ENCODE measurements around the gene APOBEC3A.
"Not testable (repeated sequence)": the region's sequence is repeated elsewhere in the genome, so short reads cannot be mapped to it uniquely, and the experiment has no call there.

The APOBEC3A gene

GRCh38 chr22:38981992-38982927 is 24.9 kb downstream of the APOBEC3A start, which contains the start of gene APOBEC3B:
Gene APOBEC3B (plus strand): TSS chr22:38982347. CDS start chr22:38982454, 107 bp downstream.
- peak; percentile 100 for FAIRE-seq

- FAIRE-seq: no peak
Observed at GRCh38 chr22:38984224-38984623, 26.8 kb downstream of the APOBEC3A start.

- FAIRE-seq: not testable (repeated sequence)
Observed at GRCh38 chr22:38984784-38985757, 27.7 kb downstream of the APOBEC3A start.

- FAIRE-seq: no peak
Observed at GRCh38 chr22:38986629-38987028, 29.2 kb downstream of the APOBEC3A start.

- FAIRE-seq: no peak
Observed at GRCh38 chr22:38987171-38987895, 29.9 kb downstream of the APOBEC3A start.

GRCh38 chr22:38989466-38989865 is 32.1 kb downstream of the APOBEC3A start:
- no peak for FAIRE-seq

- not testable (repeated sequence) for FAIRE-seq
Observed at GRCh38 chr22:38992871-38993371, 35.5 kb downstream of the APOBEC3A start.

GRCh38 chr22:38996105-38996504 is 38.7 kb downstream of the APOBEC3A start:
- no peak for FAIRE-seq

GRCh38 chr22:38997518-38997917 is 40.1 kb downstream of the APOBEC3A start:
- no peak for FAIRE-seq

GRCh38 chr22:39003165-39003638 is 45.8 kb downstream of the APOBEC3A start:
- FAIRE-seq: peak; percentile 97

GRCh38 chr22:39007177-39007576 is 49.8 kb downstream of the APOBEC3A start:
- FAIRE-seq: no peak

- not testable (repeated sequence) for FAIRE-seq
Observed at GRCh38 chr22:39008271-39008850, 51.0 kb downstream of the APOBEC3A start.

GRCh38 chr22:39010946-39011345 is 53.5 kb downstream of the APOBEC3A start:
- no peak for FAIRE-seq

All from A204.1 (cell line).